PC-3 (cell line): Measurements from ENCODE around the gene ENTREP3. TPM values are rescaled to one million over a fixed set of nuclear protein-coding genes. Genes with fewer than 3 reads are reported as not detected.

Source experiments
- ATAC-seq: fragments of 200-7000 bp; cut with Tn5 transposase; 2 replicates; pipeline ENCODE4 v1.9.1; 2020; ENCODE audit warnings: mild to moderate bottlenecking, moderate library complexity
- BruUV-seq: library from RNA; stranded (reverse); fragments of 400-500 nt; replicated peaks from 2 replicates; lab custom pipeline; 2021; lab: Mats Ljungman, UMichigan
- CTCF ChIA-PET: fragments of 300-600 bp; sonication (Branson Sonifier 250); formaldehyde crosslinking; loops from one replicate; lab custom pipeline; 2022; ENCODE audit warnings: antibody characterized with exemption; lab: Charles Lee
- POLR2A ChIA-PET: fragments of 300-600 bp; sonication (Branson Sonifier 250); formaldehyde crosslinking; loops from one replicate; lab custom pipeline; 2022; ENCODE audit warnings: antibody characterized with exemption; ENCODE audit not compliant: unreplicated experiment; lab: Charles Lee
- DNase-seq: peaks from one replicate; pipeline ENCODE4 v3.0.0-alpha.2; 2015
- H2AFZ ChIP-seq: fragments of 300-600 bp; sonication (generic); 2 replicates; pipeline ENCODE4 v1.6.0; 2016; ENCODE audit warnings: antibody characterized with exemption, low read length
- H3F3A ChIP-seq: fragments of 300-600 bp; sonication (generic); one replicate; pipeline ENCODE4 v1.6.0; 2017; ENCODE audit warnings: antibody characterized with exemption, low read length, control low read depth, mild to moderate bottlenecking; ENCODE audit not compliant: unreplicated experiment
- H3K27ac ChIP-seq: fragments of 300-600 bp; sonication (generic); 2 replicates; pipeline ENCODE4 v1.5.1; 2016; ENCODE audit warnings: mild to moderate bottlenecking, low read length
- H3K27me3 ChIP-seq: fragments of 300-600 bp; sonication (generic); 2 replicates; pipeline ENCODE4 v1.6.1; 2016; ENCODE audit warnings: low read length, mixed read lengths
- H3K36me3 ChIP-seq: fragments of 300-600 bp; sonication (generic); 2 replicates; pipeline ENCODE4 v1.6.1; 2016; ENCODE audit warnings: low read depth, mixed run types, low read length, mixed read lengths
- H3K4me1 ChIP-seq: fragments of 300-600 bp; sonication (generic); 2 replicates; pipeline ENCODE4 v1.5.1; 2016; ENCODE audit warnings: low read length; ENCODE audit not compliant: insufficient read depth
- H3K4me2 ChIP-seq: fragments of 300-600 bp; sonication (generic); 2 replicates; pipeline ENCODE4 v1.6.0; 2016; ENCODE audit warnings: low read length
- H3K4me3 ChIP-seq: fragments of 300-600 bp; sonication (generic); 2 replicates; pipeline ENCODE4 v1.5.1; 2016; ENCODE audit warnings: mild to moderate bottlenecking, low read length, mixed read lengths
- H3K79me2 ChIP-seq: fragments of 300-600 bp; sonication (generic); 2 replicates; pipeline ENCODE4 v1.6.1; 2017; ENCODE audit warnings: low read length, mixed read lengths
- H3K9ac ChIP-seq: fragments of 300-600 bp; sonication (generic); 2 replicates; pipeline ENCODE4 v1.6.0; 2016; ENCODE audit warnings: mild to moderate bottlenecking, low read length
- H3K9me2 ChIP-seq: fragments of 300-600 bp; sonication (generic); replicated peaks from 2 replicates; pipeline ENCODE4 v1.6.1; 2016; ENCODE audit warnings: mixed run types, low read length, mixed read lengths
- H3K9me3 ChIP-seq: fragments of 300-600 bp; sonication (generic); 2 replicates; pipeline ENCODE4 v1.6.1; 2016; ENCODE audit warnings: low read length, mixed read lengths
- H4K20me1 ChIP-seq: fragments of 300-600 bp; sonication (generic); 2 replicates; pipeline ENCODE4 v1.6.1; 2016; ENCODE audit warnings: low read length, mixed read lengths
- CTCF ChIP-seq: fragments of 300-600 bp; sonication (generic); conservative IDR thresholded peaks from 2 replicates; pipeline ENCODE4 v1.5.1; 2017; ENCODE audit warnings: antibody characterized with exemption, low read depth, mild to moderate bottlenecking, low read length
- EZH2 ChIP-seq: fragments of 300-600 bp; sonication (generic); IDR thresholded peaks from one replicate; pipeline ENCODE4 v1.6.1; 2017; ENCODE audit warnings: antibody characterized with exemption, mild to moderate bottlenecking, low read length; ENCODE audit not compliant: unreplicated experiment
- EZH2phosphoT487 ChIP-seq: fragments of 300-600 bp; sonication (generic); IDR thresholded peaks from 2 replicates; pipeline ENCODE4 v1.6.1; 2018; ENCODE audit warnings: mild to moderate bottlenecking, antibody characterized with exemption, low read length, borderline replicate concordance
- intact Hi-C: fragments of 100-400 bp; cut with micrococcal nuclease; formaldehyde crosslinking; loops from 2 replicates; pipeline ENCODE4 v1.9.0; 2023
- total RNA-seq: library from RNA; depleted of rRNA; stranded (reverse); fragments of >200 nt; gene quantifications from 2 replicates; pipeline ENCODE4 v1.2.3, GENCODE V29; 2014

ENTREP3 gene
- total RNA-seq, 1 experiment from 2014 or later: 30.9 TPM

- no TSS peak for BruUV-seq
- H3K36me3 ChIP-seq: peaks cover 68% of the 10 kb centered on the region
Measured at GRCh38 chr1:155267373-155267772, 12.1 kb upstream of the ENTREP3 start.

GRCh38 chr1:155266553-155266952, 11.3 kb upstream of the ENTREP3 start:
- Histone ChIP-seq H4K20me1 (no peaks in the 10 kb centered on the region), H3F3A (peaks cover 11% of the 10 kb centered on the region), H3K27me3 (no peaks in the 10 kb centered on the region), H3K4me2 (no peak overlapping the region), H3K27ac (no peak overlapping the region), H3K36me3 (peaks cover 68% of the 10 kb centered on the region), H3K4me1 (peaks cover 4% of the 10 kb centered on the region; the same call in 1 of the 2 replicates), H3K4me3 (no peak overlapping the region), H3K9me3 (no peaks in the 10 kb centered on the region), H3K9ac (no peak overlapping the region), H2AFZ (no peak overlapping the region), H3K9me2 (no peaks in the 10 kb centered on the region), H3K79me2 (peaks cover 18% of the 10 kb centered on the region)
- DNase-seq (no peak), ATAC-seq (no peak)
- intact Hi-C loops: no loop called here
- no TSS peak for BruUV-seq
- ChIA-PET CTCF (no interaction called here), POLR2A (no interaction called here)
- no peak for TF ChIP-seq EZH2
- no peak for TF ChIP-seq EZH2phosphoT487
- no peak for TF ChIP-seq CTCF

More at GRCh38 chr1:155267373-155267772, 12.1 kb upstream of the ENTREP3 start:
- CTCF ChIA-PET: no interaction called here
- Histone ChIP-seq H3K79me2 (peaks cover 21% of the 10 kb centered on the region), H3K27ac (no peak overlapping the region), H3K9ac (no peak overlapping the region), H4K20me1 (peaks cover 3% of the 10 kb centered on the region; the same call in 1 of the 2 replicates), H3F3A (peaks cover 11% of the 10 kb centered on the region), H3K9me3 (no peaks in the 10 kb centered on the region), H3K4me3 (no peak overlapping the region), H3K4me1 (peaks cover 13% of the 10 kb centered on the region), H3K27me3 (no peaks in the 10 kb centered on the region), H3K9me2 (no peaks in the 10 kb centered on the region), H2AFZ (no peak overlapping the region), H3K4me2 (no peak overlapping the region)
- TF ChIP-seq EZH2 (no peak), CTCF (no peak), EZH2phosphoT487 (no peak)
- DNase-seq: no peak
- no peak for ATAC-seq
- intact Hi-C loops: no loop called here
- POLR2A ChIA-PET: no interaction called here

GRCh38 chr1:155263067-155263466, 7.8 kb upstream of the ENTREP3 start:
- intact Hi-C loops: no loop called here
- Histone ChIP-seq H3K27me3 (no peaks in the 10 kb centered on the region), H3K36me3 (peaks cover 50% of the 10 kb centered on the region), H3K9me2 (no peaks in the 10 kb centered on the region), H4K20me1 (no peaks in the 10 kb centered on the region), H3K4me1 (peaks cover 16% of the 10 kb centered on the region), H3F3A (peaks cover 11% of the 10 kb centered on the region), H3K4me2 (no peak overlapping the region), H3K27ac (no peak overlapping the region), H3K4me3 (no peak overlapping the region), H2AFZ (no peak overlapping the region), H3K9ac (no peak overlapping the region), H3K9me3 (no peaks in the 10 kb centered on the region), H3K79me2 (peaks cover 20% of the 10 kb centered on the region)
- CTCF ChIA-PET: no interaction called here
- POLR2A ChIA-PET: interaction anchor here (0.6 kb wide), 1 partner anchor 54 kb away, joined by 3 read pairs; no protein-coding TSS in a partner anchor
- DNase-seq: no peak
- no peak for ATAC-seq
- BruUV-seq: no TSS peak
- TF ChIP-seq CTCF (no peak), EZH2phosphoT487 (no peak), EZH2 (no peak)
